H9 (cell line): ENCODE results near the gene SURF4. TPM values are rescaled to one million over a fixed set of nuclear protein-coding genes. Genes with fewer than 3 reads are reported as not detected.

Source experiments
- DNase-seq: peaks from one replicate; pipeline ENCODE4 v3.0.0-alpha.2; 2017
- H2AFZ ChIP-seq: one replicate; pipeline ENCODE4 v1.6.1; 2013; ENCODE audit warnings: mild to moderate bottlenecking, low read length, control low read depth, moderate library complexity
- H2AK5ac ChIP-seq: 2 replicates; pipeline ENCODE4 v1.6.1; 2013; ENCODE audit warnings: low read length, control low read depth, mixed read lengths; ENCODE audit not compliant: insufficient read length
- H2BK120ac ChIP-seq: one replicate; pipeline ENCODE4 v1.6.1; 2013; ENCODE audit warnings: low read depth, mild to moderate bottlenecking, low read length, control low read depth, inconsistent platforms; ENCODE audit not compliant: poor library complexity, severe bottlenecking
- H2BK12ac ChIP-seq: 2 replicates; pipeline ENCODE4 v1.6.1; 2013; ENCODE audit warnings: low read length, control low read depth, mixed read lengths, low read depth; ENCODE audit not compliant: insufficient read length
- H2BK15ac ChIP-seq: 2 replicates; pipeline ENCODE4 v1.6.1; 2013; ENCODE audit warnings: low read depth, low read length, control low read depth
- H2BK20ac ChIP-seq: one replicate; pipeline ENCODE4 v1.6.1; 2013; ENCODE audit warnings: low read depth, mild to moderate bottlenecking, low read length, control low read depth, inconsistent platforms; ENCODE audit not compliant: poor library complexity, severe bottlenecking
- H2BK5ac ChIP-seq: 2 replicates; pipeline ENCODE4 v1.6.1; 2013; ENCODE audit warnings: low read length, control low read depth, mixed read lengths; ENCODE audit not compliant: insufficient read length
- H3K14ac ChIP-seq: 2 replicates; pipeline ENCODE4 v1.6.1; 2013; ENCODE audit warnings: low read length, control low read depth; ENCODE audit not compliant: insufficient read depth
- H3K18ac ChIP-seq: 2 replicates; pipeline ENCODE4 v1.6.1; 2013; ENCODE audit warnings: low read depth, mild to moderate bottlenecking, mixed read lengths, low read length, control low read depth; ENCODE audit not compliant: insufficient read length
- H3K23ac ChIP-seq: 2 replicates; pipeline ENCODE4 v1.6.1; 2013; ENCODE audit warnings: low read length, control low read depth, mixed read lengths, low read depth; ENCODE audit not compliant: insufficient read length
- H3K23me2 ChIP-seq: 2 replicates; pipeline ENCODE4 v1.6.1; 2013; ENCODE audit warnings: low read depth, mild to moderate bottlenecking, mixed read lengths, low read length, control low read depth; ENCODE audit not compliant: insufficient read length, poor library complexity, severe bottlenecking
- H3K27ac ChIP-seq: 2 replicates; pipeline ENCODE4 v1.5.1; 2013; ENCODE audit warnings: low read length, control low read depth, mixed read lengths, low read depth; ENCODE audit not compliant: insufficient read length
- H3K27me3 ChIP-seq: 2 replicates; pipeline ENCODE4 v1.6.1; 2013; ENCODE audit warnings: low read length, control low read depth, inconsistent platforms; ENCODE audit not compliant: insufficient read depth
- H3K4ac ChIP-seq: 2 replicates; pipeline ENCODE4 v1.6.1; 2013; ENCODE audit warnings: low read depth, mild to moderate bottlenecking, control low read depth, inconsistent platforms, low read length, moderate library complexity
- H3K4me1 ChIP-seq: 2 replicates; pipeline ENCODE4 v1.6.1; 2013; ENCODE audit warnings: low read length, control low read depth, inconsistent platforms; ENCODE audit not compliant: insufficient read depth
- H3K4me2 ChIP-seq: 2 replicates; pipeline ENCODE4 v1.6.1; 2013; ENCODE audit warnings: low read length, control low read depth, mixed read lengths; ENCODE audit not compliant: insufficient read length, insufficient read depth
- H3K56ac ChIP-seq: 2 replicates; pipeline ENCODE4 v1.6.1; 2013; ENCODE audit warnings: low read depth, mild to moderate bottlenecking, mixed read lengths, low read length, control low read depth; ENCODE audit not compliant: insufficient read length
- H3K79me1 ChIP-seq: 2 replicates; pipeline ENCODE4 v1.6.1; 2013; ENCODE audit warnings: low read depth, mild to moderate bottlenecking, moderate library complexity, low read length, control low read depth, inconsistent platforms; ENCODE audit not compliant: insufficient read depth, poor library complexity, severe bottlenecking
- H3K79me2 ChIP-seq: 2 replicates; pipeline ENCODE4 v1.6.1; 2013; ENCODE audit warnings: low read length, control low read depth, inconsistent platforms; ENCODE audit not compliant: insufficient read depth
- H3K9ac ChIP-seq: 2 replicates; pipeline ENCODE4 v1.6.1; 2013; ENCODE audit warnings: low read length, control low read depth, mixed read lengths; ENCODE audit not compliant: insufficient read length; ENCODE audit errors: extremely low read depth
- H3K9me3 ChIP-seq: one replicate; pipeline ENCODE4 v1.6.1; 2013; ENCODE audit warnings: low read depth, low read length, inconsistent platforms; ENCODE audit not compliant: control insufficient read depth
- H3T11ph ChIP-seq: one replicate; pipeline ENCODE4 v1.6.1; 2013; ENCODE audit warnings: mild to moderate bottlenecking, low read length, control low read depth, inconsistent platforms
- H4K20me1 ChIP-seq: one replicate; pipeline ENCODE4 v1.6.1; 2013; ENCODE audit not compliant: control insufficient read depth, insufficient read length, insufficient read depth
- H4K5ac ChIP-seq: 2 replicates; pipeline ENCODE4 v1.6.1; 2013; ENCODE audit warnings: low read depth, mild to moderate bottlenecking, mixed read lengths, low read length, control low read depth; ENCODE audit not compliant: insufficient read length
- H4K8ac ChIP-seq: replicated peaks from 2 replicates; pipeline ENCODE4 v1.6.1; 2013; ENCODE audit warnings: low read length, control low read depth, mixed read lengths, low read depth; ENCODE audit not compliant: insufficient read length
- H4K91ac ChIP-seq: 2 replicates; pipeline ENCODE4 v1.6.1; 2013; ENCODE audit warnings: low read depth, mild to moderate bottlenecking, moderate library complexity, mixed read lengths, low read length, control low read depth; ENCODE audit not compliant: insufficient read length
- H3K27ac Mint-ChIP-seq, 3 experiments: 2 replicates in 2 of 3; 3 replicates in 1 of 3; pipeline ENCODE4 v1.8.0; 2020 to 2021; ENCODE audit warnings: mixed read lengths in 3 of 3, mild to moderate bottlenecking in 1 of 3, moderate library complexity in 1 of 3
- H3K27me3 Mint-ChIP-seq: 2 replicates; pipeline ENCODE4 v1.8.0; 2021; ENCODE audit warnings: low read depth, mild to moderate bottlenecking, moderate library complexity, mixed read lengths
- H3K36me3 Mint-ChIP-seq, 3 experiments: 2 replicates in 2 of 3; 3 replicates in 1 of 3; pipeline ENCODE4 v1.8.0; 2020 to 2021; ENCODE audit warnings: low read depth in 3 of 3, mixed read lengths in 3 of 3; ENCODE audit not compliant: insufficient read depth in 1 of 3
- H3K4me1 Mint-ChIP-seq, 2 experiments: 2 replicates each; pipeline ENCODE4 v1.8.0; 2020; ENCODE audit warnings: mixed read lengths in 2 of 2
- H3K4me3 Mint-ChIP-seq, 2 experiments: 2 replicates in 1 of 2; 3 replicates in 1 of 2; pipeline ENCODE4 v1.8.0; 2020 to 2021; ENCODE audit warnings: mild to moderate bottlenecking in 2 of 2, mixed read lengths in 2 of 2, moderate library complexity in 1 of 2
- H3K9me3 Mint-ChIP-seq, 2 experiments: 2 replicates in 1 of 2; 3 replicates in 1 of 2; pipeline ENCODE4 v1.8.0; 2020; ENCODE audit warnings: mild to moderate bottlenecking in 2 of 2, mixed read lengths in 2 of 2, moderate library complexity in 1 of 2
- WGBS: extraction: QIAGEN DNeasy Blood & Tissue Kit; methylation state at CpG from one replicate; pipeline ENCODE4 v1.1.7; 2013; ENCODE audit warnings: missing lambda C conversion rate, low lambda C conversion rate, mixed read lengths; ENCODE audit not compliant: insufficient read length; ENCODE audit errors: extremely low coverage; 5-methylcytosine and 5-hydroxymethylcytosine counted together
- total RNA-seq: library from RNA; stranded (reverse); gene quantifications from 2 replicates; pipeline ENCODE4 v1.2.1, GENCODE V29; 2021
- TF ChIP-seq, protein P1 (sequence below): fragments of 200-600 bp; sonication (generic); conservative IDR thresholded peaks from 3 replicates; pipeline ENCODE4 v1.8.0; 2021; ENCODE audit warnings: antibody characterized with exemption, mild to moderate bottlenecking

The SURF4 gene
- total RNA-seq, 1 experiment from 2014 or later: 146 TPM

DNA sequence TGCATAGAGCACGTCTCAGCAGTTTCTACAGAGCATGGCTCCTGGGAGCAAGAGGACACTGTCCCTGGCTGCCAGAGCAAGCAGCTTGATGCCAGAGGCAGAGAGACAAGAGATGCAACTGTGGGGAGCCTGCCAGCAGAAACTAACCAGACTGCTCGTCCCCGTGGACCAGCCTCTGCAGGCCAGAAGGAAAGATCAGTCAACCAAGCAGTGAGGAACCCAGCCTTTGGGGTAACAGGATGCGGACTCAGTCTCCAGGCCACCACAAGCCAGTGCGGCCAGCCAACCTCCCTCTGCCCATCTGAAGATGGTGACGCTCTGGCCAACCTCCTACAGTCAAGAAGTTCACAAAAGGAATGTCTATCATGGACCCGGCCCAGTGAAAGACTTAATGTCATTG lies 3.7 kb downstream of the SURF4 start:
- H3K9me3 ChIP-seq: no peaks in the 10 kb centered on the region
- no peak overlapping the region for H3K18ac ChIP-seq
- no peak overlapping the region for H3K4ac ChIP-seq
- H3K4me3 Mint-ChIP-seq: no peak overlapping the region
- peaks cover 62% of the 10 kb centered on the region; the same call in 1 of the 2 replicates for H3K79me2 ChIP-seq
- TF ChIP-seq, protein P1, sequence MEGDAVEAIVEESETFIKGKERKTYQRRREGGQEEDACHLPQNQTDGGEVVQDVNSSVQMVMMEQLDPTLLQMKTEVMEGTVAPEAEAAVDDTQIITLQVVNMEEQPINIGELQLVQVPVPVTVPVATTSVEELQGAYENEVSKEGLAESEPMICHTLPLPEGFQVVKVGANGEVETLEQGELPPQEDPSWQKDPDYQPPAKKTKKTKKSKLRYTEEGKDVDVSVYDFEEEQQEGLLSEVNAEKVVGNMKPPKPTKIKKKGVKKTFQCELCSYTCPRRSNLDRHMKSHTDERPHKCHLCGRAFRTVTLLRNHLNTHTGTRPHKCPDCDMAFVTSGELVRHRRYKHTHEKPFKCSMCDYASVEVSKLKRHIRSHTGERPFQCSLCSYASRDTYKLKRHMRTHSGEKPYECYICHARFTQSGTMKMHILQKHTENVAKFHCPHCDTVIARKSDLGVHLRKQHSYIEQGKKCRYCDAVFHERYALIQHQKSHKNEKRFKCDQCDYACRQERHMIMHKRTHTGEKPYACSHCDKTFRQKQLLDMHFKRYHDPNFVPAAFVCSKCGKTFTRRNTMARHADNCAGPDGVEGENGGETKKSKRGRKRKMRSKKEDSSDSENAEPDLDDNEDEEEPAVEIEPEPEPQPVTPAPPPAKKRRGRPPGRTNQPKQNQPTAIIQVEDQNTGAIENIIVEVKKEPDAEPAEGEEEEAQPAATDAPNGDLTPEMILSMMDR: no peak
- peaks cover 19 to 59% (median 42%) of the 10 kb centered on the region in 3 experiments; a peak in 6 of 7 replicates for H3K36me3 Mint-ChIP-seq
- H2BK120ac ChIP-seq: no peak overlapping the region
- H3K56ac ChIP-seq: no peak overlapping the region
- no peak overlapping the region for H4K91ac ChIP-seq
- H3K4me2 ChIP-seq: no peak overlapping the region
- no peak overlapping the region for H4K8ac ChIP-seq
- H2AFZ ChIP-seq: no peak overlapping the region
- no peak overlapping the region for H3T11ph ChIP-seq
- WGBS: no CpG with 5 or more reads among the region's 7 CpGs
- no peak overlapping the region for H4K5ac ChIP-seq
- H2BK5ac ChIP-seq: no peak overlapping the region
- peaks cover 30% of the 10 kb centered on the region for H3K79me1 ChIP-seq
- no peak overlapping the region for H3K14ac ChIP-seq
- H3K23me2 ChIP-seq: peaks cover 6% of the 10 kb centered on the region
- H2BK15ac ChIP-seq: no peak overlapping the region
- no peak overlapping the region for H2BK12ac ChIP-seq
- H3K27ac ChIP-seq: no peak overlapping the region
- peaks cover under 1% of the 10 kb centered on the region in 2 experiments; a peak in 2 of 5 replicates for H3K9me3 Mint-ChIP-seq
- H3K23ac ChIP-seq: no peak overlapping the region
- H3K4me1 ChIP-seq: no peaks in the 10 kb centered on the region
- H3K9ac ChIP-seq: no peak overlapping the region
- no peak overlapping the region for H3K27ac Mint-ChIP-seq
- H3K27me3 Mint-ChIP-seq: peaks cover 6% of the 10 kb centered on the region
- H4K20me1 ChIP-seq: no peaks in the 10 kb centered on the region
- DNase-seq: no peak
- H3K27me3 ChIP-seq: no peaks in the 10 kb centered on the region
- H2AK5ac ChIP-seq: no peak overlapping the region
- H3K4me1 Mint-ChIP-seq: peaks cover 11 to 13% of the 10 kb centered on the region in 2 experiments
- no peak overlapping the region for H2BK20ac ChIP-seq
